ENCODE data around the gene SEMA3C.

The SEMA3C gene

GRCh38 chr7:80869821-80870751 is 48.8 kb downstream of the SEMA3C start:
- H3K27ac ChIP-seq (replicated peaks), result no peak overlapping the region

GRCh38 chr7:80869106-80869784 is 49.6 kb downstream of the SEMA3C start:
- no peak for DNase-seq (ENCODE audit: low read depth in 1 of 2, low spot score in 1 of 2)
- Histone ChIP-seq H3K27ac (replicated peaks) (no peak overlapping the region), H3K4me3 (replicated peaks; ENCODE audit: insufficient read depth, low read length) (no peak overlapping the region), H3K27me3 (ENCODE audit: insufficient read depth, poor library complexity, severe bottlenecking) (no peaks in the 10 kb centered on the region)
- TF ChIP-seq REST (IDR thresholded peaks at IDR 0.05; ENCODE audit: insufficient replicate concordance, low read depth), result no peak
- TF ChIP-seq POLR2AphosphoS5 (IDR thresholded peaks at IDR 0.05; ENCODE audit: low read depth), result no peak
- TF ChIP-seq SPI1 (IDR thresholded peaks at IDR 0.05; ENCODE audit: borderline replicate concordance, low read depth), result no peak
- TF ChIP-seq CTCF (IDR thresholded peaks at IDR 0.05; ENCODE audit: insufficient read depth, low read length), result no peak
- no peak for TF ChIP-seq GABPA (IDR thresholded peaks at IDR 0.05; ENCODE audit: low read depth)

More at GRCh38 chr7:80869821-80870751, 48.8 kb downstream of the SEMA3C start:
- no peak overlapping the region for H3K4me3 ChIP-seq (replicated peaks; ENCODE audit: insufficient read depth, low read length)
- no peaks in the 10 kb centered on the region for H3K27me3 ChIP-seq (ENCODE audit: insufficient read depth, poor library complexity, severe bottlenecking)
- TF ChIP-seq CTCF (IDR thresholded peaks at IDR 0.05; ENCODE audit: insufficient read depth, low read length), result no peak
- no peak for TF ChIP-seq POLR2AphosphoS5 (IDR thresholded peaks at IDR 0.05; ENCODE audit: low read depth)
- no peak for TF ChIP-seq SPI1 (IDR thresholded peaks at IDR 0.05; ENCODE audit: borderline replicate concordance, low read depth)
- TF ChIP-seq GABPA (IDR thresholded peaks at IDR 0.05; ENCODE audit: low read depth), result no peak
- no peak for TF ChIP-seq REST (IDR thresholded peaks at IDR 0.05; ENCODE audit: insufficient replicate concordance, low read depth)
- no peak for DNase-seq (ENCODE audit: low read depth in 1 of 2, low spot score in 1 of 2)

GRCh38 chr7:80868566-80868965 is 50.3 kb downstream of the SEMA3C start:
- H3K27me3 ChIP-seq (ENCODE audit: insufficient read depth, poor library complexity, severe bottlenecking), result no peaks in the 10 kb centered on the region
- no peak for DNase-seq (ENCODE audit: low read depth in 1 of 2, low spot score in 1 of 2)
- no peak overlapping the region for H3K4me3 ChIP-seq (replicated peaks; ENCODE audit: insufficient read depth, low read length)
- no peak for TF ChIP-seq CTCF (IDR thresholded peaks at IDR 0.05; ENCODE audit: insufficient read depth, low read length)
- no peak for TF ChIP-seq SPI1 (IDR thresholded peaks at IDR 0.05; ENCODE audit: borderline replicate concordance, low read depth)
- no peak for TF ChIP-seq GABPA (IDR thresholded peaks at IDR 0.05; ENCODE audit: low read depth)
- no peak for TF ChIP-seq POLR2AphosphoS5 (IDR thresholded peaks at IDR 0.05; ENCODE audit: low read depth)
- no peak for TF ChIP-seq REST (IDR thresholded peaks at IDR 0.05; ENCODE audit: insufficient replicate concordance, low read depth)
- H3K27ac ChIP-seq (replicated peaks), result no peak overlapping the region
